Prostate gland (tissue), 2 donors: ENCODE results near the gene CHML. TPM values are rescaled to one million over a fixed set of nuclear protein-coding genes. Genes with fewer than 3 reads are reported as not detected.

ENCODE experiments used
- DNase-seq: peaks from one replicate; pipeline ENCODE4 v3.0.0-alpha.2; 2019; ENCODE audit warnings: low spot score
- H3K27ac ChIP-seq, 2 donors: fragments of 200-600 bp; sonication (generic); 2 replicates each; pipeline ENCODE4 v1.5.1; 2017 to 2019
- H3K27me3 ChIP-seq: fragments of 200-600 bp; sonication (generic); replicated peaks from 2 replicates; pipeline ENCODE4 v1.5.1; 2019; ENCODE audit not compliant: insufficient read depth
- H3K36me3 ChIP-seq, 2 donors: fragments of 200-600 bp; sonication (generic); 1 replicate in 1 of 2; 2 replicates in 1 of 2; pipeline versions ENCODE4 v1.5.1 to v1.8.1; 2017 to 2019
- H3K4me1 ChIP-seq: fragments of 200-600 bp; sonication (generic); replicated peaks from 2 replicates; pipeline ENCODE4 v1.5.1; 2019
- H3K4me3 ChIP-seq, 2 donors: fragments of 200-600 bp; sonication (generic); 2 replicates each; pipeline ENCODE4 v1.5.1; 2017 to 2019
- H3K9me3 ChIP-seq: fragments of 200-600 bp; sonication (generic); 2 replicates; pipeline ENCODE4 v1.5.1; 2017
- POLR2A ChIP-seq: fragments of 450-650 bp; IDR thresholded peaks from one replicate; pipeline ENCODE4 v1.6.1; 2016; ENCODE audit warnings: antibody characterized with exemption, mild to moderate bottlenecking
- POLR2AphosphoS5 ChIP-seq: sonication (generic); formaldehyde crosslinking; IDR thresholded peaks from one replicate; pipeline ENCODE4 v1.6.1; 2017; ENCODE audit warnings: antibody characterized with exemption
- WGBS: methylation state at CpG from one replicate; pipeline ENCODE4 v1.1.5; 2018; 5-methylcytosine and 5-hydroxymethylcytosine counted together
- intact Hi-C: fragments of 100-400 bp; cut with DNase I; formaldehyde crosslinking; loops from one replicate; pipeline ENCODE4 v1.14.2; 2022
- total RNA-seq, 2 donors: library from RNA; depleted of rRNA; stranded (reverse); fragments of >200 nt; gene quantifications; one replicate each; pipeline ENCODE4 v1.1.0, GENCODE V29; 2016
- TF ChIP-seq, protein P1 (sequence below), 4 experiments: fragments of 200-600 bp in 2 of 4; fragments of 450-650 bp in 2 of 4; sonication (generic) in 2 of 4; IDR thresholded peaks; 1 replicate in 3 of 4; 2 replicates in 1 of 4; pipeline ENCODE4 v1.5.1; 2016 to 2019; ENCODE audit warnings: antibody characterized with exemption in 4 of 4, mild to moderate bottlenecking in 2 of 4, moderate library complexity in 2 of 4

Gene CHML
- total RNA-seq, 2 donors from 2014 or later, result 3.0 to 18.9 TPM

DNA sequence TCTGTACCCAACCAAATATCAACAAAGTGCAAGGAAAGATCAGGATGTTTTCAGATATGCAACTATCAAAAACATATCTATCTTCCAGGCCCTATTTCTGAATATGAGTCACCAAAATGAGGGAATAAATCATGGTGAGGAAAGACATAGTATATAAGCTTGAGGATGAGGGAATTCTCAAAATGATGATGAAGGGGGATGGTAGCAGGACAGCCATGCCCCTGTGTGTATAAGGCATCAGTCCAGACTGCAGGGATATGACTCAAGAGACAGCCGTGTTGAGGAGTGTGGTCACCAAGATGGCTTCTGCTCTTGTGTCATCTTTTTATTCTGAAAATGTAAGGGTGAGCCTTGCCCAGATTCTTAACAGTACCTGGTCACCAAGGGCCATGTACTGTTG, 7.5 kb upstream of the CHML start:
- Histone ChIP-seq H3K9me3 (no peaks in the 10 kb centered on the region), H3K4me3 (no peak overlapping the region), H3K27me3 (no peaks in the 10 kb centered on the region), H3K27ac (no peak overlapping the region), H3K4me1 (no peaks in the 10 kb centered on the region), H3K36me3 (no peaks in the 10 kb centered on the region)
- WGBS, result 73% methylated on average over 1 of the region's 1 CpG
- intact Hi-C loops, result no loop called here
- no peak for DNase-seq
- TF ChIP-seq POLR2AphosphoS5 (no peak), POLR2A (no peak)
- TF ChIP-seq, protein P1, sequence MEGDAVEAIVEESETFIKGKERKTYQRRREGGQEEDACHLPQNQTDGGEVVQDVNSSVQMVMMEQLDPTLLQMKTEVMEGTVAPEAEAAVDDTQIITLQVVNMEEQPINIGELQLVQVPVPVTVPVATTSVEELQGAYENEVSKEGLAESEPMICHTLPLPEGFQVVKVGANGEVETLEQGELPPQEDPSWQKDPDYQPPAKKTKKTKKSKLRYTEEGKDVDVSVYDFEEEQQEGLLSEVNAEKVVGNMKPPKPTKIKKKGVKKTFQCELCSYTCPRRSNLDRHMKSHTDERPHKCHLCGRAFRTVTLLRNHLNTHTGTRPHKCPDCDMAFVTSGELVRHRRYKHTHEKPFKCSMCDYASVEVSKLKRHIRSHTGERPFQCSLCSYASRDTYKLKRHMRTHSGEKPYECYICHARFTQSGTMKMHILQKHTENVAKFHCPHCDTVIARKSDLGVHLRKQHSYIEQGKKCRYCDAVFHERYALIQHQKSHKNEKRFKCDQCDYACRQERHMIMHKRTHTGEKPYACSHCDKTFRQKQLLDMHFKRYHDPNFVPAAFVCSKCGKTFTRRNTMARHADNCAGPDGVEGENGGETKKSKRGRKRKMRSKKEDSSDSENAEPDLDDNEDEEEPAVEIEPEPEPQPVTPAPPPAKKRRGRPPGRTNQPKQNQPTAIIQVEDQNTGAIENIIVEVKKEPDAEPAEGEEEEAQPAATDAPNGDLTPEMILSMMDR (IDR thresholded peaks at IDR 0.05), result no peak

DNA sequence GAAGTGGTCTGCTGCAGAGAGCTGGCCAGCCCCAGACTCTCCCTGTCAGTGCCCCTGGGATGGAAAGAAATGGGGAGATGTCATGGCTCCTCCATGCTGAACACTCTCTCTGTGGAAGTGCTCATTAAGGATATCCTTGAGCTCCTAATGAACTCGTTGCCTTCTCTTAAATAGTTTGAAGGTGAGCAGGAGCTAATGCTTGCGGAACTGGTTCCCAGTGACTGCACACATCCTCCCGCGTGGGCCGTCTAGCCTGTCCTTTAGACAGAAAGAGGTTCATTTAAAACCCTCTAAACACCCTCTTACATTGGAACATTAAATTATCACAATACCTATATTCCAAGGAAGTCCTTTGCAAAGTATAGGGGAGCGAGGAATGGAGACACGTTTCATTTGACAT, 6.0 kb upstream of the CHML start:
- 72% methylated on average over 7 of the region's 7 CpGs for WGBS
- H3K27ac ChIP-seq, result no peak overlapping the region
- no peaks in the 10 kb centered on the region for H3K9me3 ChIP-seq
- intact Hi-C loops, result no loop called here
- no peak for DNase-seq
- no peak for TF ChIP-seq POLR2AphosphoS5
- no peak for TF ChIP-seq POLR2A
- TF ChIP-seq, protein P1 (IDR thresholded peaks at IDR 0.05), result no peak
- H3K4me3 ChIP-seq, result no peak overlapping the region
- H3K4me1 ChIP-seq, result no peaks in the 10 kb centered on the region
- H3K27me3 ChIP-seq, result no peaks in the 10 kb centered on the region
- no peaks in the 10 kb centered on the region for H3K36me3 ChIP-seq

- Histone ChIP-seq H3K9me3 (no peaks in the 10 kb centered on the region), H3K27ac (no peak overlapping the region), H3K36me3 (no peaks in the 10 kb centered on the region), H3K4me3 (no peak overlapping the region), H3K27me3 (no peaks in the 10 kb centered on the region), H3K4me1 (no peaks in the 10 kb centered on the region)
- 71% methylated on average over 4 of the region's 4 CpGs for WGBS
- TF ChIP-seq POLR2AphosphoS5, result no peak
- no peak for TF ChIP-seq POLR2A
- TF ChIP-seq, protein P1 (IDR thresholded peaks at IDR 0.05), result no peak
- intact Hi-C loops, result no loop called here
- no peak for DNase-seq
Observed at GRCh38 chr1:241645199-241645598, 5.0 kb upstream of the CHML start.

GRCh38 chr1:241644259-241644658, 4.1 kb upstream of the CHML start:
- intact Hi-C loops, result no loop called here
- WGBS, result 95% methylated on average over 2 of the region's 2 CpGs
- TF ChIP-seq POLR2AphosphoS5 (no peak), POLR2A (no peak)
- TF ChIP-seq, protein P1 (IDR thresholded peaks at IDR 0.05), result no peak
- no peak for DNase-seq
- H3K9me3 ChIP-seq, result no peaks in the 10 kb centered on the region
- H3K4me1 ChIP-seq, result no peaks in the 10 kb centered on the region
- H3K27ac ChIP-seq, result no peak overlapping the region
- H3K4me3 ChIP-seq, result no peak overlapping the region
- H3K27me3 ChIP-seq, result no peaks in the 10 kb centered on the region
- H3K36me3 ChIP-seq, result no peaks in the 10 kb centered on the region

DNA sequence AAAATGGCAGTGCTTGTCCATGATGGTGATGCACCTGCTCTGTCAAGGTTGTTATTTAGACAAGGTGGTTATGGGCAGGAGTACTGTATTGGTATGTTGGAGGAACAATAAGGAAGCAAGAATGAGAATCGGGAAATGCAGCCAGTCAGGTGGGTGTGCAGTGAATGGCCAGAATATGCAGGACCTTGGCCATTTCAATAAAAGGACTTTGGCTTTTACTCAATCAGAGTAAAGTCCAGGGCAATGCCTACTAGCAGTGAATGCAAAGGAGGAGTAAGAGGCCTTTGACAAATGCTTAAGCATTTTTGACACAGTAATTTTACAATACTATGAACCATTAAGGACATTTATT, 2.4 kb upstream of the CHML start:
- intact Hi-C loops, result no loop called here

More for the DNA sequence above, 2.4 kb upstream of the CHML start:
- Histone ChIP-seq H3K9me3 (no peaks in the 10 kb centered on the region), H3K36me3 (no peaks in the 10 kb centered on the region), H3K27me3 (no peaks in the 10 kb centered on the region), H3K4me1 (no peaks in the 10 kb centered on the region), H3K27ac (no peak overlapping the region), H3K4me3 (no peak overlapping the region)
- 91% methylated on average over 1 of the region's 1 CpG for WGBS
- no peak for TF ChIP-seq POLR2A
- TF ChIP-seq POLR2AphosphoS5, result no peak
- TF ChIP-seq, protein P1 (IDR thresholded peaks at IDR 0.05), result no peak
- DNase-seq, result no peak
